Stimulated activated naive B cell treated with anti-CD40 and anti-IgM and Interleukin-4, amounts not matched to agents 10 μg/mL and 1 μg/mL and 100 μg/mL, for 72 hours (primary cell): ENCODE measurements around the gene RUFY4.
"Not testable (repeated sequence)": the region's sequence is repeated elsewhere in the genome, so short reads cannot be mapped to it uniquely, and the experiment has no call there.

Experiments used
- ATAC-seq, 2 donors: fragments of 150-1000 bp; cut with Tn5 transposase; replicated peaks; 2 replicates each; pipeline ENCODE4 v1.10.0; 2021; ENCODE audit warnings: moderate library complexity in 1 of 2
- DNase-seq: peaks from one replicate; pipeline ENCODE4 v3.0.0; 2021
- H3K27ac Mint-ChIP-seq: one replicate; pipeline ENCODE4 v1.8.0; 2022; ENCODE audit warnings: mild to moderate bottlenecking, mixed read lengths
- H3K27me3 Mint-ChIP-seq, 2 donors: one replicate each; pipeline ENCODE4 v1.8.0; 2022; ENCODE audit warnings: mixed read lengths in 2 of 2
- H3K36me3 Mint-ChIP-seq, 2 donors: one replicate each; pipeline ENCODE4 v1.8.0; 2022; ENCODE audit warnings: mixed read lengths in 2 of 2, mild to moderate bottlenecking in 1 of 2
- H3K4me1 Mint-ChIP-seq, 2 donors: one replicate each; pipeline ENCODE4 v1.8.0; 2022; ENCODE audit warnings: mixed read lengths in 2 of 2, mild to moderate bottlenecking in 1 of 2
- H3K4me3 Mint-ChIP-seq, 2 donors: one replicate each; pipeline ENCODE4 v1.8.0; 2022; ENCODE audit warnings: mild to moderate bottlenecking in 2 of 2, mixed read lengths in 2 of 2, moderate library complexity in 1 of 2
- H3K9me3 Mint-ChIP-seq, 2 donors: one replicate each; pipeline ENCODE4 v1.8.0; 2022; ENCODE audit warnings: mixed read lengths in 2 of 2, mild to moderate bottlenecking in 1 of 2

The RUFY4 gene, protein sequence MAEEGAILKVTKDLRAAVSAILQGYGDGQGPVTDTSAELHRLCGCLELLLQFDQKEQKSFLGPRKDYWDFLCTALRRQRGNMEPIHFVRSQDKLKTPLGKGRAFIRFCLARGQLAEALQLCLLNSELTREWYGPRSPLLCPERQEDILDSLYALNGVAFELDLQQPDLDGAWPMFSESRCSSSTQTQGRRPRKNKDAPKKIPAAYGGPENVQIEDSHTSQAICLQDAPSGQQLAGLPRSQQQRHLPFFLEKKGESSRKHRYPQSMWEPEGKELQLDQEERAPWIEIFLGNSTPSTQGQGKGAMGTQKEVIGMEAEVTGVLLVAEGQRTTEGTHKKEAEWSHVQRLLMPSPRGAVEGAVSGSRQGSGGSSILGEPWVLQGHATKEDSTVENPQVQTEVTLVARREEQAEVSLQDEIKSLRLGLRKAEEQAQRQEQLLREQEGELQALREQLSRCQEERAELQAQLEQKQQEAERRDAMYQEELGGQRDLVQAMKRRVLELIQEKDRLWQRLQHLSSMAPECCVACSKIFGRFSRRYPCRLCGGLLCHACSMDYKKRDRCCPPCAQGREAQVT

GRCh38 chr2:218068721-218069334 lies at the start of gene RUFY4:
RUFY4 (plus strand) TSS chr2:218069253; CDS start chr2:218070606, 1,353 bp downstream.
- H3K9me3 Mint-ChIP-seq, H3K36me3 Mint-ChIP-seq: not testable (repeated sequence)
- H3K27me3 Mint-ChIP-seq = peaks cover 36 to 38% of the 10 kb centered on the region in 2 donors
- peak within 1 kb of the TSS; percentile 82 to 86 for H3K4me3 Mint-ChIP-seq
- DNase-seq (peak; percentile 64), ATAC-seq (peak; percentile 80 to 84)
- H3K27ac Mint-ChIP-seq = peak within 1 kb of the TSS; percentile 90
- H3K4me1 Mint-ChIP-seq = peaks cover 14 to 21% of the 10 kb centered on the region in 2 donors

DNA sequence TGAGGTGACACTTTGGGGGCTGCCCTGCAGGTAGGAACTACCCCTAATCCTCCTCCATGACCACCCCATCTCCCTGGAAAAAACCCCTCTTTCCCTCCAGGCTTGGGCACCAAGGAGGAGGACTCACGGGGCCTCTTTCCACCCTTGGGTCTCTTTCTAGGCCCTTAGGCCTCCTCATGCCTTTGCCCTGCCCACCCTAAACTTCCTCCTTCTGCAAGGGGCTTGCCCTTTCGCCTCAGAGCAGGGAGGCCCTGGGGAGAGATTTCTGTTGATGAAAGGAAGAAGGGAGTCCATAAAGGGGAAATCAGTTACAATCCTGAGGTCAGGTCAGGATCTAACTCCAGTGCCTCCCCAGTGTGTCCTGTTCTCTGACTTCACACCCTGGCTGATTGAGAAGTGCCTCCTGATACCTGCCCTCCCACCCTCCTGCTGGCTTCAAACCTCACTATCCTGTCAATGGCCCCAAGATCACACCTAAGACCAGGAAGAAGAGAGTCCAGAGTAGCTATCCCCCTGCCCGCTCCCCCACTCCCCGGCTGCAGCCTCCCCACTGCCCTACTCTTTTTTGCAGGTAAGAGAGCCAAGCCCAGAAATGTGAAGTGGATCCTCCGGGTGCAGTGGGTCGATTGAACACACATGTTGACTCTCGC lies 49.5 kb upstream of the RUFY4 start:
- no peak overlapping the region for H3K27ac Mint-ChIP-seq
- no peaks in the 10 kb centered on the region for H3K9me3 Mint-ChIP-seq
- H3K27me3 Mint-ChIP-seq = no peaks in the 10 kb centered on the region
- H3K4me3 Mint-ChIP-seq = no peak overlapping the region
- peaks cover 19% of the 10 kb centered on the region in 2 donors for H3K4me1 Mint-ChIP-seq
- no peaks in the 10 kb centered on the region for H3K36me3 Mint-ChIP-seq
- DNase-seq = no peak
- ATAC-seq = peak; percentile 41 to 44

- no peaks in the 10 kb centered on the region for H3K36me3 Mint-ChIP-seq
- no peak overlapping the region for H3K4me3 Mint-ChIP-seq
- DNase-seq = no peak
Observed at GRCh38 chr2:218020281-218020680, 48.8 kb upstream of the RUFY4 start.

DNA sequence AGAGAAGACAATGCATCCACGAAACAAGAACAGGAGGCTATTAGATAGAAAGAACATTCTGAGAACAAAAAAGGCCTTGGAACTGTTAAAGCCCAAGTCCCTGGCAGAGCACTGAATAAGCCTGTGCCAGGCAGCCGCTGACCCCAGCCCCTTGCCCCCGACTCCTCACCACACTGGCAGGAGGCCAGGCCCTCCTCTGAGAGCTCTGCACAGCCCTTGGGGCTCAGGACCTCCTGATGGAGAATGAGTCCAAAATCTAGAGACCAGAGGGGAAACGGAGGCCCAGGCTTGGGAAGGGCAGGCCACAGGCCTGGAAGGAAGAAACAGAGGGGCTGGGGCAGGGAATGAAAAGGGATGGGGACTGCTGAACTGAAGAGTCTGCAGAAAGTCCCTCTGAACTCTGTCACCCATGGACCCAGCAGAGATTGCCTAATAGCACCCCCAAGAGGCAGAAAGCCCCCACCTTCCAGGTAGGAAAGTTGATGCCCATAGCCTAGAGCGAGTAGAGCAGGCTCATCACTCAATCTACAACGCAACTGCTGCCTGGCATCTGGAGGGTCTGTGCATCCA lies 48.0 kb upstream of the RUFY4 start:
- ATAC-seq (peak in 1 of 2 donors; percentile 26), DNase-seq (no peak)
- H3K27me3 Mint-ChIP-seq = no peaks in the 10 kb centered on the region
- no peaks in the 10 kb centered on the region for H3K9me3 Mint-ChIP-seq
- H3K4me1 Mint-ChIP-seq = peaks cover 19% of the 10 kb centered on the region in 2 donors
- no peak overlapping the region for H3K27ac Mint-ChIP-seq
- no peaks in the 10 kb centered on the region for H3K36me3 Mint-ChIP-seq
- no peak overlapping the region for H3K4me3 Mint-ChIP-seq

More at GRCh38 chr2:218020281-218020680, 48.8 kb upstream of the RUFY4 start:
- H3K27ac Mint-ChIP-seq = no peak overlapping the region
- H3K4me1 Mint-ChIP-seq = peaks cover 19% of the 10 kb centered on the region in 2 donors
- no peaks in the 10 kb centered on the region for H3K27me3 Mint-ChIP-seq
- no peak for ATAC-seq
- no peaks in the 10 kb centered on the region for H3K9me3 Mint-ChIP-seq

GRCh38 chr2:218021536-218022071 lies 47.4 kb upstream of the RUFY4 start:
- DNase-seq = no peak
- H3K9me3 Mint-ChIP-seq = no peaks in the 10 kb centered on the region
- H3K36me3 Mint-ChIP-seq = no peaks in the 10 kb centered on the region
- ATAC-seq = no peak
- H3K27me3 Mint-ChIP-seq = no peaks in the 10 kb centered on the region
- H3K4me3 Mint-ChIP-seq = no peak overlapping the region
- H3K27ac Mint-ChIP-seq = no peak overlapping the region
- H3K4me1 Mint-ChIP-seq = peaks cover 17 to 19% of the 10 kb centered on the region in 2 donors

GRCh38 chr2:218022131-218022850 lies 46.8 kb upstream of the RUFY4 start:
- H3K27me3 Mint-ChIP-seq = no peaks in the 10 kb centered on the region
- no peaks in the 10 kb centered on the region for H3K36me3 Mint-ChIP-seq
- no peak overlapping the region for H3K27ac Mint-ChIP-seq
- no peak overlapping the region for H3K4me3 Mint-ChIP-seq
- no peak for DNase-seq
- ATAC-seq = no peak
- no peaks in the 10 kb centered on the region for H3K9me3 Mint-ChIP-seq
- peaks cover 17 to 19% of the 10 kb centered on the region in 2 donors for H3K4me1 Mint-ChIP-seq

DNA sequence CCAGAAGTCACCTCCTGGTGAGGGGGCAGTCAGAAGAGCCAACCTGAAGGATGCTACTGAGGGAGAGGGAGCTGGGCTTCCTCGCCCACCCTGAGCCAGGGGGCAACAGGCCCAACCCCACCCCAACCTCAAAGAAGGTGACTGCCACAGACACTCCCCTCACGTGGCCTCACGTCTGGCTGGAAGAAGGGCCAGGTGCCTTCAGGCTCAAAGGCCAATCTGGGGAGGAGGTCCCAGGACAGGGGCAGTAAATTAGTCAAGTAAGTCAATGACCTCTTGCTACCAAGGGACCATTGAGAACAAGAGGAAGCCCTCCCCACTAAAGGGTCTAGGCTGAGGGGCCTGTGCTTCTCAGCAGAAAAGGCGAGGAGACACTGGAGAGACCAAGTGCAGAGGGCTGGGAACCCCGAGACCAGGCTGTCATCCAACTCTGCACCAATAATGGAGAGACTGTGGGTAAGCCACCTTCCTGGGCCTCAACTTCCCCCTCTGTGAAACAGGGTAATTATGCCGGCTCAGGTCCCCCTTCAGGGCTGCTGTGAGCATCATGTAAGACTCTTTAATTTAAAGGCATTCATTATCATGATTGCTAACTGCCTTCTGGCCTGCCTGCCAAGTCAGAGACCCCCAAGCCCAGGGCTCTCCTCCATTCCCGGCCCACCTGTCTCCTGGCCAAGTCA lies 46.1 kb upstream of the RUFY4 start:
- Mint-ChIP-seq H3K4me1 (peaks cover 13 to 19% of the 10 kb centered on the region in 2 donors), H3K9me3 (no peaks in the 10 kb centered on the region), H3K27ac (no peak overlapping the region), H3K36me3 (no peaks in the 10 kb centered on the region), H3K4me3 (no peak overlapping the region), H3K27me3 (no peaks in the 10 kb centered on the region)
- no peak for DNase-seq
- no peak for ATAC-seq

GRCh38 chr2:218023636-218024035 lies 45.4 kb upstream of the RUFY4 start:
- H3K27ac Mint-ChIP-seq = no peak overlapping the region
- no peak for ATAC-seq
- no peaks in the 10 kb centered on the region for H3K27me3 Mint-ChIP-seq
- H3K4me1 Mint-ChIP-seq = peaks cover 13 to 19% of the 10 kb centered on the region in 2 donors
- H3K9me3 Mint-ChIP-seq = no peaks in the 10 kb centered on the region
- H3K4me3 Mint-ChIP-seq = no peak overlapping the region
- no peaks in the 10 kb centered on the region for H3K36me3 Mint-ChIP-seq
- no peak for DNase-seq

DNA sequence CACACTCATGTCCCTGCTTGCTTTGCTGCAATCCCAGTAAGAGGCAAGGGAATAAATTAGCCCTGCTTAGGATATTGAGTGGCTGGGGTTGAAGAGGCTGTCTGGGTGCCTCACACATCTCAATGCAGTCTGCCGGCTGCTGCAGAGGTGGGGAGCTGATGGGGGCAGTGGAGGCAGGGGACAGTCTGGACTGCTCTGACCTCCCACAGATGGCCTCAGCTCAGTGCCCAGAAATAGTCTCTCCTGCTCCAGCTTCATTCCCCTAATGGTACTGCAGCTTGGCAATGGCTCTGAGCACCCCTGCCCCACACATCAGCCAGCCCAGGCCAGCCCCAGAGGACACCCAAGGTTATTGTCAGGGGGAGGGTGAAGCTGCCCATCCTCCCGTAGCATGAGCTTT lies 44.7 kb upstream of the RUFY4 start:
- Mint-ChIP-seq H3K4me1 (peaks cover 9 to 16% of the 10 kb centered on the region in 2 donors), H3K4me3 (no peak overlapping the region), H3K27me3 (no peaks in the 10 kb centered on the region), H3K9me3 (no peaks in the 10 kb centered on the region), H3K36me3 (no peaks in the 10 kb centered on the region), H3K27ac (no peak overlapping the region)
- ATAC-seq = no peak
- DNase-seq = no peak

DNA sequence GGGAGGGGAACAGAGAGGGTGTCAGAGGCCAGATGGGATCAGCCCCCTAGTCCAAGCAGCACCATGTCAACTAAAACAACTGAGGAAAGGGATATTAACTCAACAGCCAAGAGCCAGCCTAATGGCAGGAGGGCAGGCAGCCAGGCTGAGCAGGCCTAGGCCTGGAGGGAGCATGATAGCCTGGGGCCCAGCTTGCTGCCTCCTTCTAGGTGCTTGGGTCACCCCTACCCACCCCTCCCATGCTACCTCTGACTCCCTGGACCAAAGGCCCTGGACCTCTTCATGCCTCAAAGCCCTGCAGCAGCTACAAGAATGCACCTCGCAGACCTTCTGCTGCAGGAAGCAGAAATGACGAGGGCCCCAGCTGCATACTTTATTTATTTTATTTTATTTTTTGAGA lies 44.2 kb upstream of the RUFY4 start:
- H3K27ac Mint-ChIP-seq = no peak overlapping the region
- H3K36me3 Mint-ChIP-seq = no peaks in the 10 kb centered on the region
- H3K4me1 Mint-ChIP-seq = peaks cover 4 to 11% of the 10 kb centered on the region in 2 donors
- H3K4me3 Mint-ChIP-seq = no peak overlapping the region
- no peak for ATAC-seq
- H3K9me3 Mint-ChIP-seq = no peaks in the 10 kb centered on the region
- DNase-seq = no peak
- no peaks in the 10 kb centered on the region for H3K27me3 Mint-ChIP-seq

GRCh38 chr2:218026244-218026643 lies 42.8 kb upstream of the RUFY4 start:
- H3K9me3 Mint-ChIP-seq = no peaks in the 10 kb centered on the region
- peaks cover 0 to 3% of the 10 kb centered on the region in 2 donors for H3K4me1 Mint-ChIP-seq
- no peaks in the 10 kb centered on the region for H3K36me3 Mint-ChIP-seq
- no peak overlapping the region for H3K4me3 Mint-ChIP-seq
- ATAC-seq (no peak), DNase-seq (no peak)
- H3K27ac Mint-ChIP-seq = no peak overlapping the region
- H3K27me3 Mint-ChIP-seq = no peaks in the 10 kb centered on the region

- no peak overlapping the region for H3K4me3 Mint-ChIP-seq
- no peak for DNase-seq
- no peak overlapping the region for H3K27ac Mint-ChIP-seq
Observed at GRCh38 chr2:218026676-218027425, 42.2 kb upstream of the RUFY4 start.

More at GRCh38 chr2:218026676-218027425, 42.2 kb upstream of the RUFY4 start:
- Mint-ChIP-seq H3K9me3 (no peaks in the 10 kb centered on the region), H3K36me3 (no peaks in the 10 kb centered on the region), H3K27me3 (no peaks in the 10 kb centered on the region), H3K4me1 (peaks cover 0 to 3% of the 10 kb centered on the region in 2 donors)
- no peak for ATAC-seq
